GM21447 (cell line): Measurements from ENCODE around the gene FBXO24.
"Not testable (repeated sequence)": the region's sequence is repeated elsewhere in the genome, so short reads cannot be mapped to it uniquely, and the experiment has no call there.

ENCODE experiments used
- ATAC-seq: cut with Tn5 transposase; IDR thresholded peaks from one replicate; pipeline ENCODE4 v1.9.1; 2021; ENCODE audit not compliant: unreplicated experiment

The FBXO24 gene

DNA sequence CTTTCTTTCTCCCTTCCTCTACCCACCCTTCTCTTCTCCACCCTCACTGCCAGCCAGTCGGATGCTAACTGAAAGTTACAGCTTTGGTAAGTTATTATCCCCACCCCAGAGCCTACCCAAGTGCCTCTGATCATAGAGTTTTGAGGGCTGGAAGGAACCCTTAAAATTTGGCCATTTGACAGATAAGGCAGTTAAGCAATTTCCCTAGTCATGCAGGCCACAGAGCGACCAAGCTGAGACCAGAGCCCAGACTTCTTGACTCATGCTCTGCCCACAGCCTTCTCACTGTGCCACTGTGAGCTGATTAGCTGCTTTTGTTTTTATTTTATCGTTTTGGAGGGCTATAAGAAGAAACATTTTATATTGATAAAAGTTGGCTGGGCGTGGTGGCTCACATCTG lies 29.6 kb upstream of the FBXO24 start:
- ATAC-seq: no peak

DNA sequence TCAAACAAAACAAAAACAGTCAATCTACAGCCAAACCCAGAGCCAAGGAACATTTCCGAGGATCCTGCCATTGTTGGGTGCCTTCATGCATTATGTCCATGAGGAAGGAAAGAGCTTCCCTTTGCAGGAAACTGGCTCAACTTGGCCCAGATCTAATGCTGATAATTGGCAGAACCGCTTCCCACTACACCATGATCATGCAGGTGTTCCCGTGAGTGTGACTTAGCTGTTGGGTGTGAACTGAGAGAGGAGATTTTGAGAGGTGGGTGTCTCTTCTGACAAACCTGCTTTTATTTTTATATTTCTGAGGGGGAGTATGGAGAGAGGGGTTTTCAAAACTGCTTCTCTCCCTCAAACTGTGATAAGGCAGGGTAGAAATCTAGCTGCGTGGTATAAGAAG lies 27.0 kb upstream of the FBXO24 start:
- ATAC-seq: no peak

DNA sequence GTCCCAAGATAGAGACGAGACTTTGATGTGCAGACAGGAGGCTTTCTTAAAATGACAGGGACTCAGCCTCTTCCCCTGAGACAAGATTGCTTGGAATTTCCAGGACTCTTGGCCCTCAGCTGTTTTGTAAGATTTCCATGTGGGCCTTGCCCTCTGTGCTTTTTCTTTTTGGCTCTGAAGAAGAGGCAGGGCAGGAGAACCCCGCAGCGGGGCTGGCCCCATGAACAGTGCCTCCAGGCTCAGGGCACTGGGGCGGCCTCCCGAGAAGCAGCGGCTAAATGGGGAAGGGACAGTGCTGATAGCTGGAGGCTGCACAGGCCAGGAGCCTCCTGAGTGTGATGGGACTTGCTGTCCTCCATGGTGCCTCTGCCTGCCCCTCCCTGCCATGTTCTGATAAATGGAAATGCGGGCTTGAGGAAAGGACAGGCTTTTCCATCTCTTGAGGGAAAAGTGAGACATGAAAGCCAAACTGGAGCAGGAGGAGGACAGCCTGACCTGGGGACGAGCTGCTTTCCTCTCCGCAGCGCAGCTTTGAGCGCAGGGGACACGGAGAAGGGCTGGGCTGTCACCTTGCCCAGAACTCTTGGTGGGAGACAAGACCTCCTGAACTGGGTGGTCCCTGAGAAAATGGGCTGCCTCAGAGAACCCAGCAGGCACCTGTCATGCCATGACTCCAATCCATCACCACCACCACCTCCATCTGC lies 24.5 kb upstream of the FBXO24 start:
- no peak for ATAC-seq

- ATAC-seq: no peak
Measured at GRCh38 chr7:100562195-100563099, 23.7 kb upstream of the FBXO24 start.

- no peak for ATAC-seq
Measured at GRCh38 chr7:100563100-100563564, 23.0 kb upstream of the FBXO24 start.

- no peak for ATAC-seq
Measured at GRCh38 chr7:100563809-100564400, 22.2 kb upstream of the FBXO24 start.

- ATAC-seq: not testable (repeated sequence)
Measured at GRCh38 chr7:100564405-100564804, 21.7 kb upstream of the FBXO24 start.

DNA sequence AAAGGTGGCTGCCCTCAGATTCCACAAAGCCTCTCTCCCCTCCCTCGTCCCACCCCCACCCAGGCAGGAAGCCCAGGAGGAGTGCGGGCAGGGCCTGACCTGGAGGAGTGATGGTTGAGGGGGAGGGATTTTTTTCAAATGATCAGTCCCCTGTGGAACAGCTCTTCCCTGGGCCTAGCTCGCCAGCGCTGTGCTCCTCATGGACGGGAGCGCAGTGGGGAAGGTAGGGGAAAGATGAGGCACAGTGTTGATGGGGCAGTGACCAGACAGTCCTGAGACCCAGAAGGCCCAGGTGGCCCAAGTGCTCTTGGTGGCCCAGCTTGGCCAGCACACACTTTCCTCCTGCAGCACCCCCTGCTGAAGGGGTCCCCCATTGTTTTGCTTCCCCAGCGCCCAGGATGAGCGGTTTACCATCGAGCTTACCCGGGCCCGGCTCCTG lies 21.0 kb upstream of the FBXO24 start:
- ATAC-seq: no peak

- ATAC-seq: no peak
Measured at GRCh38 chr7:100566018-100566531, 20.1 kb upstream of the FBXO24 start.

DNA sequence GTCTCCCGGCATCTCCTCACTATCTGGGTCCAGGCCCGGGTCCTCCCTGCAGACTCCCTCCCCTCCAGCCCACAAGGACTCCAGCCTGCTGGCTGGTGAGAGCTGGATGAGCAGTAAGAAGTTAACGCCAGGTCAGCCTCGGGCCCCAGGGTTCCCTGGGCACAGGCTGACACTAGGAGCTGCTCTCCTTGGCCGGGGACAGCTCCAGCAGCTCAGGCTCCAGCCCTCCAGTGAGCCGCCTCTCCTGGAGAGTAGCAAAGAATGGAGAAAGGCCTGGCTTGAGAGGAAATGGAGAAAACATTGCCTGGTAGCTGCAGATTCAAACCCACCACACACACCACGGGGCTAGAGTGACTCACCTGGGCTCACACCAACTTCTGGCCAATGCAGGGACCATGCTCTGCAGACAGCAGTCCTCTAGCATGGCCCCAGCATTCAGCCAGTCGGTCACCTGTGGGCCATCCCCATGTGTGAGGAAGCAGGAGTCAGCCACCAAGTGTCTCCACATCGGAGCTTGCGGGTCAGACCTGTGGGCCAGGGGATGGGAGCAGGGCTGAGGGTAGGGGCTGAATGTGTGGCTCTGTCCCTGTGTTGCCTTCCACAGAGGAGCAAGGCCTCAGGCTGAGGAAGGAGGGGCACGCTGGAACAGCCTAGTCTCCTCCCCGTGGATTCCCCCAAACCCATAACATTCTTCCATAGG lies 18.9 kb upstream of the FBXO24 start:
- ATAC-seq: no peak

- no peak for ATAC-seq
Measured at GRCh38 chr7:100567751-100568175, 18.4 kb upstream of the FBXO24 start.

- ATAC-seq: no peak
Measured at GRCh38 chr7:100568176-100568895, 17.8 kb upstream of the FBXO24 start.

DNA sequence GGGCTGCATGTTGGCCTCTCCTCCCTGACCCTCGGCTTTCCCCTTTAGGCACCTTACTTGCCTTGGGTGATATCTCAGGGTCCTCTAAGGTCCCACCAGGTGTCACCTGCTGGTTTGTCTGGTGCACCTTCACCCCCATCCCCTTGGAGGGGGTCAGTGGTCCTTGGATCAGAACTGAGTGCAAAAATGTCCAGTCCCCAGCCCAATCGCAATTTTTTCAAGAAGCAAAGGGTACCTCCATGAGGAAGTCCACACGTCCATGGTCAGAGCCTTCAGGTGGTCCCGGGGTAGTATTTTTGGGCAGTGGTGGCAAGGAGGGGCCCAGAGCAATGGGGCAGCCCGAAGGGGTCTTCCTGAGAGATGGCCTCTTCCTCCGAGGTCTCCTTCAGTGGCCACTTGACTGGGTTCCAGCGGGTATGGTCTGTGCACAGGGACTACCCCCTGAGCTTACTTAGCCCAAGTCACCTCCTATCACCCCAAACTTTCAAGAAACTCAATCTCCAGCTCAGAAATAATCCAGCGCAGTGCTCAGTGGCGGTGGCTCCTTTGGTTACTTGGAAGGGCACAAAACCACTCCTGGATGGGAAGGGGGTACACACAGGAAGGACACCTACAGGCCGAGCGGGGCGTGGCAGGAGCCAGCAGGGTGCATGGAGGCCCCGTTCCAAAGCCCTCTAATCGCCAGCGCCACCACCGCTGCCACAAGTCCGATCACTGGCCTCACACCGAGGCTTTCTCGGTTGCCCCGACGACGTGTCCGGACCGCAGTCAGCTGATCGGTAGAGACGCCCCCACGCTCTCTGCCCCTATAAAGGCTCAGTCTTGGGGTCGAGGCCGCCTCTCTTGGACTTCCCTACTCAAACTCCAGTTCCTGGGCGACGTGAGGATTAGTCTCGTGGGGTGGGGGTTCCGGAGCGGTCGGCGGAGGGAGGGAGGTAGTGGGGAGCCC lies 17.0 kb upstream of the FBXO24 start:
- no peak for ATAC-seq

DNA sequence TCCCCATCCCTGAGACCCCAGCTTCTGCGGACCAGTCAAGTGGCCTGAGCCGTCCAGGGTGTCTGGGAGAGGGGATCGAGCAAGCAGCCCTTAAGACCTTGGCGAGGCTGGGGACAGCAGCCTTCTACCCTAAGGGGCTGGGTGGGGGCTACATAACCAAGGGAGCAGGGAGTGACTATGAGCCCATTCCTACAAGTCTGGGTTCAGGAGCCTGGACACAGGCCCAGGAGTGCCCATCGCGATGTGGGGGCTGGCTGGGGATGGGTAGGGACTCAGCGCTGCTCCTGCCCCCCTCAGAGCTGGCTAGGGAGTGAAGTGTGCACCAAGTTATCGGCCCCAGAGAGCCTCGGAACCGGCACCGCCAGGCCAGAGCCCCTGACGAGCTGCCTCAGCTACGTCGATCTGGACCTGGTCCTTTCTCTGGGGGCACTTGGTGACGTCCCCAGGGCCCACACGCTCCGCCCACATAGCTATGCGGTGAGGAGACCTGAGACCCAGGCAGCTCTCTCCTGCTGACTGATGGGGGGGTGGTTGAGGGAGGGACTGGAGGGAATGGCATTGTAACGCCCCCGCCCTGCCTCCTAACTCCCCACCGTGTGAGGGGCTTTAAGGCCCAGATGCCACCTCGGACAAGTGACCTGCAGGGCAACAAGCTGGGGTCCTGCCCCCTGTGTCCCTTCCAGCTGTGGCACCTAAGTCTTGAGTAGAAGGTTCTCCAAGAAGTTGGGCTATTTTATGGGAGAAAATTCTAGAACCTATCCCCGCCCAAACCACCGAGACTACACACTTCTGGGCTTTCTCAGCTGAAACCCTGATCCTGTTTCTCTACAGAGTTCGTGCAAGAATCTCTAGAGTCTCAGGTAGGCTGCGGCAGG lies 14.9 kb upstream of the FBXO24 start:
- ATAC-seq: no peak

DNA sequence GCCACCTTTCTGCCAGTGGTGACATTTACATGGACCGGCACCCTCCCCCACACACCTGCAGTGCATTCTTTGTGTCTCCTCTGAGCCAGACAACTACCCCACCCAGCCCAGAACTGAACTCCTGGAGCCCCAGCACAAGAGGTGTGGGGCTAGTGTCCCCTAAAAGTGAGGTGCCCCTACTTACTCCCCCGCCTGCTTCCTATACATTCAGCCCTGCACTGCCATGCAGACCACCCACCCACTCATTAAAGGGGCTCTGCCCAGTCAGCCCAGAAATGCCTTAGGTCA lies 14.4 kb upstream of the FBXO24 start:
- ATAC-seq: no peak

DNA sequence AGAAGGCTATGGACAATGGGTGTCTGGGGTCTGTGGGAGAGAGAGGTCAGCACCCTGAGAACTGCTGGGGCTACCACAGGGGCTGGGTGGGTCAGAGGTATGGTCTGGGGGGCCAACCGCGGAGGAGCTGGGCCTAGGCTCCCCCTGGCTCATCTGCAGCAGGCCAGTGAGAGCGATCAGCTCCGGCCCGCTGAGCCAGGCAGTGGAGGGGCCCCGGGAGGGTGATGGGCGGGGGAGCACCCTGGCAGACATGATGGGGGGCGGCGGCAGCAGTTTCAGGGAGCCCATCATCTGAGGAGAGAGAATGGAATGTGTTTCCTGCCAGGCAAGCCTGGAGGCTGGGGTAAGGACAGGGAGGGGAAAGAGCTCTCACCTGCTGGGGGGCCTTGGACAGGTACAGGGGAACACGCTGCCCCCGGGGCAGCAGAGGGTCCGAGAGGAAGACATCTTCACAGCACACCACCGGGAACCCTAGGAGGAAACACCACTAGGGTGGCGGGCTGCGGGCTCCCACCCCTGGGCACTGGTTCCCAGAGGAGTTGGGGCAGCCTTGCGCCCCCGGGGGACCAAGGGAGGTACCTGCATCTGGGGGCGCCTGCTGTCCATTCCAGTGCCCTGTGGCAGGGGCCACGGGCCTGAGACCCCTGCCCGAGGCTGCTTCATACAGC lies 13.7 kb upstream of the FBXO24 start:
- no peak for ATAC-seq

GRCh38 chr7:100572949-100573675 lies 13.0 kb upstream of the FBXO24 start:
- no peak for ATAC-seq
